Epithelial cell of proximal tubule (primary cell): ENCODE data around the gene HNF1A. TPM values are rescaled to one million over a fixed set of nuclear protein-coding genes. Genes with fewer than 3 reads are reported as not detected.

ENCODE experiments used
- DNase-seq: peaks from one replicate; pipeline ENCODE4 v3.0.0-alpha.2; 2011; ENCODE audit warnings: low read depth
- H3K4me3 ChIP-seq: 2 replicates; pipeline ENCODE4 v1.5.1; 2011; ENCODE audit warnings: low read depth, mild to moderate bottlenecking, low read length
- total RNA-seq: library from RNA; depleted of rRNA; stranded (reverse); fragments of >200 nt; gene quantifications from 2 replicates; pipeline ENCODE4 v1.2.3, GENCODE V29; 2015
- TF ChIP-seq, protein P1 (sequence below): conservative IDR thresholded peaks from 2 replicates; pipeline ENCODE4 v1.5.1; 2012; ENCODE audit warnings: low read depth, mild to moderate bottlenecking, low read length

HNF1A gene
- total RNA-seq, 1 donor from 2014 or later: 0.17 TPM

DNA sequence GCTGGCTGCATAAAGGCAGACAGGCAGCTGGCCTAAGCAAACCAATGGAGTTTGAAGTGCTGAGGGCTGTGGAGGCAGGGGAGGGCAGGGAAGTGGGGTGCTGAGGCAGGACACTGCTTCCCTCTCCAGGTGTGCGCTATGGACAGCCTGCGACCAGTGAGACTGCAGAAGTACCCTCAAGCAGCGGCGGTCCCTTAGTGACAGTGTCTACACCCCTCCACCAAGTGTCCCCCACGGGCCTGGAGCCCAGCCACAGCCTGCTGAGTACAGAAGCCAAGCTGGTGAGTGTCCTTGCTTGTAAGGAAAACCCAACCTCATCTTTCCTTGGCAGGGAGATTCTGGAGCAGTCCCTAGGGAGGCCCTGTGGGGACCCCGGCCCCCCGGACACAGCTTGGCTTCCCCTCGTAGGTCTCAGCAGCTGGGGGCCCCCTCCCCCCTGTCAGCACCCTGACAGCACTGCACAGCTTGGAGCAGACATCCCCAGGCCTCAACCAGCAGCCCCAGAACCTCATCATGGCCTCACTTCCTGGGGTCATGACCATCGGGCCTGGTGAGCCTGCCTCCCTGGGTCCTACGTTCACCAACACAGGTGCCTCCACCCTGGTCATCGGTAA, 17.9 kb downstream of the HNF1A start:
- H3K4me3 ChIP-seq: no peak overlapping the region
- DNase-seq: no peak
- TF ChIP-seq, protein P1, sequence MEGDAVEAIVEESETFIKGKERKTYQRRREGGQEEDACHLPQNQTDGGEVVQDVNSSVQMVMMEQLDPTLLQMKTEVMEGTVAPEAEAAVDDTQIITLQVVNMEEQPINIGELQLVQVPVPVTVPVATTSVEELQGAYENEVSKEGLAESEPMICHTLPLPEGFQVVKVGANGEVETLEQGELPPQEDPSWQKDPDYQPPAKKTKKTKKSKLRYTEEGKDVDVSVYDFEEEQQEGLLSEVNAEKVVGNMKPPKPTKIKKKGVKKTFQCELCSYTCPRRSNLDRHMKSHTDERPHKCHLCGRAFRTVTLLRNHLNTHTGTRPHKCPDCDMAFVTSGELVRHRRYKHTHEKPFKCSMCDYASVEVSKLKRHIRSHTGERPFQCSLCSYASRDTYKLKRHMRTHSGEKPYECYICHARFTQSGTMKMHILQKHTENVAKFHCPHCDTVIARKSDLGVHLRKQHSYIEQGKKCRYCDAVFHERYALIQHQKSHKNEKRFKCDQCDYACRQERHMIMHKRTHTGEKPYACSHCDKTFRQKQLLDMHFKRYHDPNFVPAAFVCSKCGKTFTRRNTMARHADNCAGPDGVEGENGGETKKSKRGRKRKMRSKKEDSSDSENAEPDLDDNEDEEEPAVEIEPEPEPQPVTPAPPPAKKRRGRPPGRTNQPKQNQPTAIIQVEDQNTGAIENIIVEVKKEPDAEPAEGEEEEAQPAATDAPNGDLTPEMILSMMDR: no peak

DNA sequence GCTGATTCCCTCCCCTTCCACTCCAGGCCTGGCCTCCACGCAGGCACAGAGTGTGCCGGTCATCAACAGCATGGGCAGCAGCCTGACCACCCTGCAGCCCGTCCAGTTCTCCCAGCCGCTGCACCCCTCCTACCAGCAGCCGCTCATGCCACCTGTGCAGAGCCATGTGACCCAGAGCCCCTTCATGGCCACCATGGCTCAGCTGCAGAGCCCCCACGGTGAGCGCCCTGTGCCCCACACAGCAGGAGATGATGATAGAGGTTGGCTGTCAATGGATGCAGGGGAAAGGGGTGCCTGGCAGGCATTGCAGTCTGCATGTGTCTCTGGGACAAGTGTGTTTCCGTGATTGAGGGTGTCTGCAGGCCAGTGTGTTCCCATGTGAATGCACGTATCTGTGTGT, 19.1 kb downstream of the HNF1A start:
- H3K4me3 ChIP-seq: no peak overlapping the region
- TF ChIP-seq, protein P1: no peak
- DNase-seq: no peak

DNA sequence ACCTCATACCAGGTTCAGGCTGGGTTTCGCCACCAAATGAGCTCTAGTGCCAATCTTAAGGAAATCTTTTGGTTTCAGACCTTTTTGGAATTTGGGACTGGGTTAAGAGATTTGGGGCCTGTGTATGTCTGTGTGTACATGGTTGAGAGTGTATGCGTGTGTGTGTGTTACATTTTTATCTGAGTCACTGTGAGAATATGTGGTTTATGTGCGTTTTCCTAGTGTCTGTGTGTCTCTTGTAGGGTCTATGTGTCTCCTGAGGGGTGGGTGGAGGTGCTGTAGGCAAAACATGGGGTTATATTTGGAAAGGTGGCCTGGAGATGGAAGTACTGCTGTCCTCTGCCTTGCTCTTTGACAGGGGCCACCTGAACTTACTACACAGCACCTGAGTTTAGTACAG, 20.1 kb downstream of the HNF1A start:
- H3K4me3 ChIP-seq: no peak overlapping the region
- DNase-seq: no peak

DNA sequence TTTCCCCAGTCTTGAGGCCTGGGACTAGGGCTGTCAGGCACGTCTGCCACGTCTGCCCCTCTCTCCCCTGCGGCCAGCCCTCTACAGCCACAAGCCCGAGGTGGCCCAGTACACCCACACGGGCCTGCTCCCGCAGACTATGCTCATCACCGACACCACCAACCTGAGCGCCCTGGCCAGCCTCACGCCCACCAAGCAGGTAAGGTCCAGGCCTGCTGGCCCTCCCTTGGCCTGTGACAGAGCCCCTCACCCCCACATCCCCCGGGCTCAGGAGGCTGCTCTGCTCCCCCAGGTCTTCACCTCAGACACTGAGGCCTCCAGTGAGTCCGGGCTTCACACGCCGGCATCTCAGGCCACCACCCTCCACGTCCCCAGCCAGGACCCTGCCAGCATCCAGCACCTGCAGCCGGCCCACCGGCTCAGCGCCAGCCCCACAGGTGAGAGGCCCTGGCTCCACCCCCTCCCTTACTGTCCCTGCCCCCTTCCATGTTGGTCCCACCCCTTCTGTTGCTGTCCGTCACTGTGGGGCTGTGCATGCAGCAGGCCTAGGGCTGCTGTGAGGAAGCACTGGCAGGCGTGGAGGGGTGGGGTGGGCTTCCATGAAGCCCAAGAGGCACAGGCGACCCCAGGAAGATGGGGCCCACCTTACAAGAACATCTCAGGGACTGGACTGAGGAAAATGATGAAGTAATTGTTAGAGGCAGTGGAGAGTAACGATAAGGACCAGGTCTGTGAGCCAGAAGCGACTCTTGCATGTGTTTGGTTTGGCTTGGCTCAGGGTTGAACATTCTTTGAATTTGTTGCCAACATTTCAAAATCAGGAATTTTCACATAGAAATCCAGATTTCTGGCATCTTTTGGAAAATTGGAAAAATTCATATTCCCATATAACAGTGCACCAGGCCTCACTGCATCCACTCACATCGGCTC, 21.1 kb downstream of the HNF1A start:
- no peak overlapping the region for H3K4me3 ChIP-seq
- TF ChIP-seq, protein P1: no peak
- DNase-seq: no peak

More for the DNA sequence above, 20.1 kb downstream of the HNF1A start:
- TF ChIP-seq, protein P1: no peak

DNA sequence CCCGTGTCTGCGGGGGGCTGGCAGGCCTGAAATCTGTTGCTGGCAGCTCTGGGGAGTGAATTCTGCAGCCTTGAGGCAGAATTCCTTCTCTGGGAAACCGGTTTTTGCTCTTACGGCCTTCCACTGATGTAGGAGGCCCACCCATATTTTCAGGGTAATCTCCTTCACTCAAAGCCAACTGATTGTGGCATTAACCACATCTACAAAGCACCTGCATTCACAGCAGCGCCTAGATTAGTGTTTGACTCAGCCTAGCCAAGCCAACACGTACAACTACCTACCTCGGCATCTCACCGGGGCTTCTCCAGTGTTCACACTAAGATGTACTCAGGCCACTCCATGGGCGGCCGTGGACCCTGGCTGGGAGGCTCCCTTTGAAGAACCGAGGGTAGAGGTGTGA, 22.2 kb downstream of the HNF1A start:
- DNase-seq: no peak
- H3K4me3 ChIP-seq: no peak overlapping the region
- TF ChIP-seq, protein P1: no peak

DNA sequence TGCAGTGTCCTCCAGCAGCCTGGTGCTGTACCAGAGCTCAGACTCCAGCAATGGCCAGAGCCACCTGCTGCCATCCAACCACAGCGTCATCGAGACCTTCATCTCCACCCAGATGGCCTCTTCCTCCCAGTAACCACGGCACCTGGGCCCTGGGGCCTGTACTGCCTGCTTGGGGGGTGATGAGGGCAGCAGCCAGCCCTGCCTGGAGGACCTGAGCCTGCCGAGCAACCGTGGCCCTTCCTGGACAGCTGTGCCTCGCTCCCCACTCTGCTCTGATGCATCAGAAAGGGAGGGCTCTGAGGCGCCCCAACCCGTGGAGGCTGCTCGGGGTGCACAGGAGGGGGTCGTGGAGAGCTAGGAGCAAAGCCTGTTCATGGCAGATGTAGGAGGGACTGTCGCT, 22.7 kb downstream of the HNF1A start:
- no peak for DNase-seq
- no peak overlapping the region for H3K4me3 ChIP-seq
- TF ChIP-seq, protein P1: no peak
